Right lobe of liver (tissue), 4 donors: Measurements from ENCODE around the gene ARPC5.

Experiments
- CTCF ChIP-seq, 4 donors: fragments of 200-600 bp in 3 of 4; fragments of 450-650 bp in 1 of 4; IDR thresholded peaks; one replicate each; pipeline versions ENCODE4 v1.5.1 to v1.8.0; 2016 to 2022; ENCODE audit warnings: antibody characterized with exemption in 4 of 4, mild to moderate bottlenecking in 2 of 4
- POLR2A ChIP-seq: fragments of 450-650 bp; IDR thresholded peaks from one replicate; pipeline ENCODE4 v1.6.1; 2017; ENCODE audit warnings: antibody characterized with exemption, mild to moderate bottlenecking
- donor health status: DM: no; HTN: no; CAD: no.
- donor health status: DM: no; HTN: no; CAD: no.
- donor health status: DM: no; HTN: yes; CAD: no.

- TF ChIP-seq CTCF (IDR thresholded peaks at IDR 0.05) (no peak), POLR2A (no peak)
Observed at GRCh38 chr1:183648042-183648441, 12.5 kb upstream of the ARPC5 start.
